ENCODE data around the gene RPS6KB1.
A peak's percentile ranks its signal among the peaks of the same experiment; 100 is the strongest.
"Not testable (repeated sequence)": the region's sequence is repeated elsewhere in the genome, so short reads cannot be mapped to it uniquely, and the experiment has no call there.

RPS6KB1 gene

GRCh38 chr17:59892924-59893675 lies at the start of gene RPS6KB1, which contains the start of gene TUBD1:
TSS of gene RPS6KB1 (plus strand) at chr17:59893121. CDS start at chr17:59893185, 64 bp downstream.
TSS of gene TUBD1 (minus strand) at chr17:59892943. CDS start at chr17:59891002, 1,941 bp downstream.
- no peak for TF ChIP-seq CTCF (conservative IDR thresholded peaks at IDR 0.05; ENCODE audit: low read length)
- peak; percentile 99 for DNase-seq (ENCODE audit: low read depth)
- H3K4me3 ChIP-seq (ENCODE audit: low read length) = peak within 1 kb of the TSS; percentile 87

- TF ChIP-seq CTCF (conservative IDR thresholded peaks at IDR 0.05; ENCODE audit: low read length) = no peak
- DNase-seq (ENCODE audit: low read depth) = peak; percentile 70
- H3K4me3 ChIP-seq (ENCODE audit: low read length) = no peak overlapping the region
These were observed 47.9 kb upstream of the RPS6KB1 start for GRCh38 chr17:59844884-59845594.

- TF ChIP-seq CTCF (conservative IDR thresholded peaks at IDR 0.05; ENCODE audit: low read length) = no peak
- peak; percentile 94 for DNase-seq (ENCODE audit: low read depth)
- H3K4me3 ChIP-seq (ENCODE audit: low read length) = no peak overlapping the region
These were observed 47.1 kb upstream of the RPS6KB1 start for GRCh38 chr17:59845595-59846393.

GRCh38 chr17:59846394-59847165 lies 46.3 kb upstream of the RPS6KB1 start:
- DNase-seq (ENCODE audit: low read depth) = peak; percentile 96
- peak; percentile 26 for TF ChIP-seq CTCF (conservative IDR thresholded peaks at IDR 0.05; ENCODE audit: low read length)
- H3K4me3 ChIP-seq (ENCODE audit: low read length) = 0 out of 2 replicates have a peak overlapping the region, but pooled peaks have one; percentile 3

GRCh38 chr17:59848385-59848668 lies 44.6 kb upstream of the RPS6KB1 start:
- no peak for TF ChIP-seq CTCF (conservative IDR thresholded peaks at IDR 0.05; ENCODE audit: low read length)
- DNase-seq (ENCODE audit: low read depth) = no peak
- H3K4me3 ChIP-seq (ENCODE audit: low read length) = no peak overlapping the region

GRCh38 chr17:59848778-59849177 lies 44.1 kb upstream of the RPS6KB1 start:
- no peak for TF ChIP-seq CTCF (conservative IDR thresholded peaks at IDR 0.05; ENCODE audit: low read length)
- no peak overlapping the region for H3K4me3 ChIP-seq (ENCODE audit: low read length)
- DNase-seq (ENCODE audit: low read depth) = peak; percentile 94

GRCh38 chr17:59850311-59850710 lies 42.6 kb upstream of the RPS6KB1 start:
- H3K4me3 ChIP-seq (ENCODE audit: low read length); DNase-seq (ENCODE audit: low read depth): not testable (repeated sequence)

Measured in AG10803 (cell line).